Endothelial cell (in vitro differentiated cells): ENCODE data around the gene DUSP22. TPM values are rescaled to one million over a fixed set of nuclear protein-coding genes. Genes with fewer than 3 reads are reported as not detected.

Experiments
- DNase-seq: peaks from one replicate; pipeline ENCODE4 v3.0.0; 2021; ENCODE audit warnings: low spot score
- H3K27ac Mint-ChIP-seq: one replicate; pipeline ENCODE4 v1.8.0; 2021; ENCODE audit warnings: mixed read lengths, inconsistent platforms; ENCODE audit not compliant: unreplicated experiment
- H3K27me3 Mint-ChIP-seq: one replicate; pipeline ENCODE4 v1.8.0; 2021; ENCODE audit warnings: mild to moderate bottlenecking, moderate library complexity, mixed read lengths, inconsistent platforms; ENCODE audit not compliant: unreplicated experiment
- H3K36me3 Mint-ChIP-seq: one replicate; pipeline ENCODE4 v1.8.0; 2021; ENCODE audit warnings: mild to moderate bottlenecking, low read depth, mixed read lengths, inconsistent platforms; ENCODE audit not compliant: unreplicated experiment
- H3K4me1 Mint-ChIP-seq: one replicate; pipeline ENCODE4 v1.8.0; 2021; ENCODE audit warnings: mild to moderate bottlenecking, mixed read lengths, inconsistent platforms; ENCODE audit not compliant: unreplicated experiment
- H3K4me3 Mint-ChIP-seq: one replicate; pipeline ENCODE4 v1.8.0; 2021; ENCODE audit warnings: mild to moderate bottlenecking, mixed read lengths, inconsistent platforms; ENCODE audit not compliant: unreplicated experiment
- H3K9me3 Mint-ChIP-seq: one replicate; pipeline ENCODE4 v1.8.0; 2021; ENCODE audit warnings: mixed read lengths, inconsistent platforms; ENCODE audit not compliant: unreplicated experiment
- total RNA-seq: library from RNA; stranded (reverse); fragmentation: NEBNext Ultra II Directional; extraction: Animal tissue kit (Norgen Biotek cat#: 25700); gene quantifications from one replicate; pipeline ENCODE4 v1.2.1, GENCODE V29; 2021; ENCODE audit not compliant: unreplicated experiment
- TF ChIP-seq, protein P1 (sequence below): fragments of 200-600 bp; sonication (generic); IDR thresholded peaks from one replicate; pipeline ENCODE4 v1.5.0; 2021; ENCODE audit warnings: antibody characterized with exemption; ENCODE audit not compliant: unreplicated experiment

Gene DUSP22
- total RNA-seq, 1 donor from 2014 or later, result 57.3 TPM

DNA sequence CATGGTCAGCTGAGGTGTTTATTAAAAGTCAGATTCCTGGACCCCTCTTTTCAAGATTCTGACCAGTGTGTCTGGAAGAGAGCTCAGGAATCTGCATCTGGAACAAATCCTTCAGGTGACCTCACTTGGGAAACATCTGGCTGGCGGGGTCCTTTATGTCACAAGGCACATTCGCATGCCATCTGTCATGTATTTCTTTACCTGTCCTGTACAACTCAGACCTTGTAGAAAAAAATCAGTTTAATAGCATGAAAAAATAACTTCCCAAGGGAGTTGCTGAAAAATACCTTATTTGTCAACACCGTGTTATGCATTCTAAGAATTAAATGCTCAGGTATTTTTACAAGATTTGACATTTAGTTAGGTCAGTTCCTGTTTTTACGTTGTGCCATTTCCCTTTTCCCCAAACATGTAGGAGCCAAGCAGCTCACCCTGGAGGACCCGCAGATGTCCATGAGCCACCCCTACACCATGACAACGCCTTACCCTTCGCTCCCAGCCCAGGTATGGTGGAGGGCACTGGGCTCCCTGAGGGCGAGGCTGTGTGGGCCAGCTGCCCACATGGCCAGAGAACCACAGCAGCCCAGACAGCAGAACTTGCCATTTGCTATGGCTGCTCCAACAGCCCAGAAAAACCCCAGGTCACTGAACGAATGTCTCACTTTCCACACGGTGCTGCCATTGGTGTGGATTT, 103.3 kb downstream of the DUSP22 start:
- DNase-seq, result no peak
- H3K36me3 Mint-ChIP-seq, result peaks cover 9% of the 10 kb centered on the region
- no peak overlapping the region for H3K27ac Mint-ChIP-seq
- TF ChIP-seq, protein P1, sequence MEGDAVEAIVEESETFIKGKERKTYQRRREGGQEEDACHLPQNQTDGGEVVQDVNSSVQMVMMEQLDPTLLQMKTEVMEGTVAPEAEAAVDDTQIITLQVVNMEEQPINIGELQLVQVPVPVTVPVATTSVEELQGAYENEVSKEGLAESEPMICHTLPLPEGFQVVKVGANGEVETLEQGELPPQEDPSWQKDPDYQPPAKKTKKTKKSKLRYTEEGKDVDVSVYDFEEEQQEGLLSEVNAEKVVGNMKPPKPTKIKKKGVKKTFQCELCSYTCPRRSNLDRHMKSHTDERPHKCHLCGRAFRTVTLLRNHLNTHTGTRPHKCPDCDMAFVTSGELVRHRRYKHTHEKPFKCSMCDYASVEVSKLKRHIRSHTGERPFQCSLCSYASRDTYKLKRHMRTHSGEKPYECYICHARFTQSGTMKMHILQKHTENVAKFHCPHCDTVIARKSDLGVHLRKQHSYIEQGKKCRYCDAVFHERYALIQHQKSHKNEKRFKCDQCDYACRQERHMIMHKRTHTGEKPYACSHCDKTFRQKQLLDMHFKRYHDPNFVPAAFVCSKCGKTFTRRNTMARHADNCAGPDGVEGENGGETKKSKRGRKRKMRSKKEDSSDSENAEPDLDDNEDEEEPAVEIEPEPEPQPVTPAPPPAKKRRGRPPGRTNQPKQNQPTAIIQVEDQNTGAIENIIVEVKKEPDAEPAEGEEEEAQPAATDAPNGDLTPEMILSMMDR, result no peak
- no peaks in the 10 kb centered on the region for H3K9me3 Mint-ChIP-seq
- H3K4me3 Mint-ChIP-seq, result no peak overlapping the region
- H3K27me3 Mint-ChIP-seq, result peaks cover 21% of the 10 kb centered on the region
- H3K4me1 Mint-ChIP-seq, result peaks cover 11% of the 10 kb centered on the region

DNA sequence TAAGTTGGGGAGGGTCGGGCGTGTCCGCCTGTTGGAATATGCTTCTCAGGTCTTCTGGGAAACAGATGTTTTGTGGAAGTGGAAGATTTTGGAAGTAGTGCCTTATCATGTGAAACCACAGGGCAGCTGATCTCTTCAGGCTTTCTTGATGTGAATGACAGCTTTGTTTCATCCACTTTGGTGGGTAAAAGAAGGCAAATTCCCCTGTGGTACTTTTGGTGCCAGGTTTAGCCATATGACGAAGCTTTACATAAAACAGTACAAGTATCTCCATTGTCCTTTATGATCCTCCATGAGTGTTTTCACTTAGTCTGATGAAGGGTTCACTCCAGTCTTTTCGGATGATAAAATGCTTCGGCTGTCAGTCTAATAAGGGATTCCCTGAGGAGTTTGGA, 103.8 kb downstream of the DUSP22 start:
- H3K27me3 Mint-ChIP-seq, result peaks cover 16% of the 10 kb centered on the region
- no peak for DNase-seq
- no peak overlapping the region for H3K4me3 Mint-ChIP-seq
- no peak overlapping the region for H3K27ac Mint-ChIP-seq
- TF ChIP-seq, protein P1, result no peak
- H3K9me3 Mint-ChIP-seq, result no peaks in the 10 kb centered on the region
- H3K36me3 Mint-ChIP-seq, result peaks cover 9% of the 10 kb centered on the region
- H3K4me1 Mint-ChIP-seq, result peaks cover 11% of the 10 kb centered on the region

DNA sequence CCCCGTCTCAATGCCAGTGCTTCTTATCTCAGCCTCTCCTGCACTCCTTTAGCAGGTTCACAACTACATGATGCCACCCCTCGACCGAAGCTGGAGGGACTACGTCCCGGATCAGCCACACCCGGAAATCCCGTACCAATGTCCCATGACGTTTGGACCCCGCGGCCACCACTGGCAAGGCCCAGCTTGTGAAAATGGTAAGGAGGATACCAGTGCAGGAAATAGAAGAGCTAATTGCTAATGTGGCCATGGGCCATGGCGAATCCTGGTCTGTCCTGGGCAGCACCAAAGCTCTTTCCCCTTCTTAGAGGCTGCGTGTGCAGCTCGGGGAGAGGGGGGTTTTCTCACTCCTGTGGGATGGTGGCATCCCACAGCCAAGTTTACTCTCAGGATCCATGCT, 104.8 kb downstream of the DUSP22 start:
- peaks cover 12% of the 10 kb centered on the region for H3K27me3 Mint-ChIP-seq
- H3K36me3 Mint-ChIP-seq, result peaks cover 9% of the 10 kb centered on the region
- H3K9me3 Mint-ChIP-seq, result no peaks in the 10 kb centered on the region
- DNase-seq, result no peak
- TF ChIP-seq, protein P1, result no peak
- H3K27ac Mint-ChIP-seq, result no peak overlapping the region
- H3K4me1 Mint-ChIP-seq, result peaks cover 11% of the 10 kb centered on the region
- H3K4me3 Mint-ChIP-seq, result no peak overlapping the region

DNA sequence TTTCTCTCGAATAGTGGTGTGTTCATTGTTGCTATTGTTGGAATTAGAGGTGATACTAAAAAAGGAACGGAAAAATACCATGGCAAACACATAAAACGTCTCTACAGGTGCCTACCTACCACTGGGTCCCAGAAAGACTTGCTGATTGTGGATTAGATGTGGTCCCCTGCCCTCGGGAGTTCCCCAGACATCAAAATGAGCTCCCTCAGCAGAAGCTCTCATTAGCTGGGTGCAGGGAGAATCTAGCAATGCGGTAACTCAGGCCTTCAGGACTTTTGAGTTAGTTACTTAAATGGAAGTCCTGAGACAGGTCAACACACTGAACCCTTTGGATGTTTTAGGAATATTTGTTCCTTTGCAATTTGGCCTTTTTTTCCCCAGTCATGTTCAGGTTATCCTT, 105.3 kb downstream of the DUSP22 start:
- Mint-ChIP-seq H3K27ac (no peak overlapping the region), H3K4me1 (peaks cover 11% of the 10 kb centered on the region), H3K36me3 (peaks cover 9% of the 10 kb centered on the region), H3K4me3 (no peak overlapping the region), H3K9me3 (no peaks in the 10 kb centered on the region), H3K27me3 (peaks cover 11% of the 10 kb centered on the region)
- TF ChIP-seq, protein P1, result no peak
- DNase-seq, result no peak

DNA sequence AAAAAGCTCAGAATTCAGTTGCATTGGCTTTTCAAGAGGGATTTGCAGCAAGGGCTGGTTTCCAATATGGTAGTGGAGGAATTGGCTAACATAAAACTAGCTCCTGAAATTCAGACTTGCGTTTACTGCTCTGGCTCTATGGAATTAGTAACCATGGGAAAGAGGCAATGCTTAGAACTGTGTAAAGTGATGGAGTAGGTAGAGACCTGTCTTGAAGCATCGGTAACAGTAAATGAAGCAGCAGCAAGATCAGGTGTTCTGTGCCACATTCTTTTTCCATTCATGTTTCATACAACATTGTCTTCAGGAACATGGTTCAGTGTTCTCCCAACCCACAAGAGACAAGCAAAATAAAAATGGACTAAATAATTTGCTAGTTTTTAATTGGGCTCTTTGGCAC, 105.8 kb downstream of the DUSP22 start:
- H3K9me3 Mint-ChIP-seq, result no peaks in the 10 kb centered on the region
- no peak for DNase-seq
- H3K36me3 Mint-ChIP-seq, result peaks cover 9% of the 10 kb centered on the region
- TF ChIP-seq, protein P1, result no peak
- H3K27me3 Mint-ChIP-seq, result peaks cover 13% of the 10 kb centered on the region
- no peak overlapping the region for H3K27ac Mint-ChIP-seq
- H3K4me3 Mint-ChIP-seq, result no peak overlapping the region
- peaks cover 11% of the 10 kb centered on the region for H3K4me1 Mint-ChIP-seq
